Stimulated activated CD4-positive, alpha-beta T cell treated with anti-CD3 and anti-CD28 coated beads, Interleukin-15, amount 100 ng/mL, for 48 hours (primary cell): ENCODE data around the gene ACTR6.
A peak's percentile ranks its signal among the peaks of the same experiment; 100 is the strongest.
"Not testable (repeated sequence)": the region's sequence is repeated elsewhere in the genome, so short reads cannot be mapped to it uniquely, and the experiment has no call there.

Source experiments
- DNase-seq, 2 donors: peaks; one replicate each; pipeline ENCODE4 v3.0.0-alpha.2; 2020; ENCODE audit warnings: low read depth in 2 of 2

The ACTR6 gene

GRCh38 chr12:100200463-100201181 lies at the start of gene ACTR6:
TSS of gene ACTR6 (plus strand) at chr12:100200815. CDS start at chr12:100200852, 37 bp downstream.
- peak; percentile 90 to 91 for DNase-seq

GRCh38 chr12:100151769-100152168 lies 48.8 kb upstream of the ACTR6 start:
- DNase-seq: no peak

- no peak for DNase-seq
These were observed 47.5 kb upstream of the ACTR6 start for GRCh38 chr12:100153131-100153530.

GRCh38 chr12:100154474-100155247 lies 46.0 kb upstream of the ACTR6 start:
- DNase-seq: peak; percentile 44 to 72

GRCh38 chr12:100156731-100157426 lies 43.7 kb upstream of the ACTR6 start:
- DNase-seq: no peak

- DNase-seq: no peak
These were observed 43.2 kb upstream of the ACTR6 start for GRCh38 chr12:100157427-100157821.

- DNase-seq: no peak
These were observed 42.1 kb upstream of the ACTR6 start for GRCh38 chr12:100158535-100158934.

GRCh38 chr12:100159391-100160104 lies 41.1 kb upstream of the ACTR6 start:
- no peak for DNase-seq

GRCh38 chr12:100163416-100164152 lies 37.0 kb upstream of the ACTR6 start:
- DNase-seq: peak; percentile 55 to 57

- DNase-seq: no peak
These were observed 36.4 kb upstream of the ACTR6 start for GRCh38 chr12:100164153-100164704.

- DNase-seq: no peak
These were observed 35.3 kb upstream of the ACTR6 start for GRCh38 chr12:100165356-100165755.

GRCh38 chr12:100166232-100166631 lies 34.4 kb upstream of the ACTR6 start:
- no peak for DNase-seq

- DNase-seq: no peak
These were observed 32.1 kb upstream of the ACTR6 start for GRCh38 chr12:100168562-100168961.

- no peak for DNase-seq
These were observed 31.3 kb upstream of the ACTR6 start for GRCh38 chr12:100169345-100169744.

GRCh38 chr12:100170313-100170858 lies 30.2 kb upstream of the ACTR6 start:
- no peak for DNase-seq

- no peak for DNase-seq
These were observed 29.4 kb upstream of the ACTR6 start for GRCh38 chr12:100171248-100171647.

GRCh38 chr12:100173111-100173510 lies 27.5 kb upstream of the ACTR6 start:
- no peak for DNase-seq

GRCh38 chr12:100174495-100174894 lies 26.1 kb upstream of the ACTR6 start:
- DNase-seq: no peak

GRCh38 chr12:100176493-100176892 lies 24.1 kb upstream of the ACTR6 start:
- DNase-seq: not testable (repeated sequence)

GRCh38 chr12:100179252-100179651 lies 21.4 kb upstream of the ACTR6 start:
- no peak for DNase-seq
